Measurements from ENCODE around the gene YBX1. TPM values are rescaled to one million over a fixed set of nuclear protein-coding genes. Genes with fewer than 3 reads are reported as not detected.
"Not testable (repeated sequence)": the region's sequence is repeated elsewhere in the genome, so short reads cannot be mapped to it uniquely, and the experiment has no call there.

YBX1 gene
- total RNA-seq, 4 donors from 2014 or later = 327 to 396 (median 357) TPM

- peaks cover 33% of the 10 kb centered on the region for H3K36me3 ChIP-seq
- DNase-seq (ENCODE audit: low spot score in 2 of 2) = no peak
- H3K27me3 ChIP-seq = no peaks in the 10 kb centered on the region
- TF ChIP-seq POLR2A (IDR thresholded peaks at IDR 0.05) = no peak
- no peak for TF ChIP-seq CTCF (IDR thresholded peaks at IDR 0.05)
- TF ChIP-seq EP300 (IDR thresholded peaks at IDR 0.05) = no peak
- TF ChIP-seq POLR2AphosphoS5 (IDR thresholded peaks at IDR 0.05) = no peak
- peaks cover 2% of the 10 kb centered on the region for H3K4me1 ChIP-seq
- no peaks in the 10 kb centered on the region for H3K9me3 ChIP-seq
- 86% methylated on average over 3 of the region's 3 CpGs for WGBS
- no peak overlapping the region for H3K4me3 ChIP-seq
- no peak overlapping the region for H3K27ac ChIP-seq
These were observed 6.8 kb upstream of the YBX1 start for GRCh38 chr1:42675467-42675866.

- Histone ChIP-seq H3K4me1 (peaks cover 9% of the 10 kb centered on the region), H3K27ac (no peak overlapping the region), H3K9me3 (no peaks in the 10 kb centered on the region), H3K27me3 (no peaks in the 10 kb centered on the region), H3K36me3 (peaks cover 24% of the 10 kb centered on the region), H3K4me3 (no peak overlapping the region)
- WGBS = 90% methylated on average over 3 of the region's 3 CpGs
- no peak for TF ChIP-seq POLR2AphosphoS5 (IDR thresholded peaks at IDR 0.05)
- TF ChIP-seq CTCF (IDR thresholded peaks at IDR 0.05) = no peak
- TF ChIP-seq POLR2A (IDR thresholded peaks at IDR 0.05) = no peak
- TF ChIP-seq EP300 (IDR thresholded peaks at IDR 0.05) = no peak
- no peak for DNase-seq (ENCODE audit: low spot score in 2 of 2)
These were observed 5.6 kb upstream of the YBX1 start for GRCh38 chr1:42676534-42677087.

DNA sequence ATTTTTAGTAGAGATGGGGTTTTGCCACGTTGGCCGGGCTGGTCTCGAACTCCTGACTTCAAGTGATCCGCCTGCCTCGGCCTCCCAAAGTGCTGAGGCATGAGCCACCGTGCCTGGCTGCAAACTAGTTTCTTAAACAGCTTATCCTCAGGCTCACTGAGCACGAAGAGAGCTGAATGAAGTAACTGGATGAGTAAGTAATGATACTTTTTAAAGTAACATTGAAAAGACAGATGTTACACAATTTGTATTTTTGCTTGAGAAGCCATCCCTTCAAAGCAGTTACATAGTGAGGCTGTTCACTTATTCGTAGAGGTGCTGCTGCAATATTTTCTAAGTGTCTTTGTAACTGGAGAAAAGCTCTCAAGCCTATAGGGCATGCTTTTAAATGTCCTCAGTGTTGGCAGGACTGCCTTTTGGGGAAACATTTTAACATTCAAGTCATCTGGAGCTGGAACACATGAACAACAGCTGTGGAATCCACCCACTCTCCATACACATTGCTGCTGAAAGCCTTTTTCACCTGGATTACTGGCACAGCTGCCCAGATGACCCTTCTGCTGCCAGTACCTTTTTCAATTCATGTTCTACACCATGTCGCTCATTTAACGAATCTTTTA lies 2.7 kb upstream of the YBX1 start:
- Histone ChIP-seq H3K4me3 (no peak overlapping the region), H3K27me3 (no peaks in the 10 kb centered on the region), H3K36me3 (peaks cover 14% of the 10 kb centered on the region), H3K9me3 (no peaks in the 10 kb centered on the region), H3K27ac (no peak overlapping the region), H3K4me1 (peaks cover 22% of the 10 kb centered on the region)
- TF ChIP-seq POLR2AphosphoS5 (IDR thresholded peaks at IDR 0.05) = no peak
- no peak for TF ChIP-seq EP300 (IDR thresholded peaks at IDR 0.05)
- no peak for TF ChIP-seq POLR2A (IDR thresholded peaks at IDR 0.05)
- TF ChIP-seq CTCF (IDR thresholded peaks at IDR 0.05) = no peak
- no peak for DNase-seq (ENCODE audit: low spot score in 2 of 2)
- 76% methylated on average over 10 of the region's 10 CpGs for WGBS

- H3K4me3 ChIP-seq = no peak overlapping the region
- DNase-seq (ENCODE audit: low spot score in 2 of 2) = no peak
- TF ChIP-seq CTCF (IDR thresholded peaks at IDR 0.05) (no peak), POLR2A (IDR thresholded peaks at IDR 0.05) (no peak), EP300 (IDR thresholded peaks at IDR 0.05) (no peak), POLR2AphosphoS5 (IDR thresholded peaks at IDR 0.05) (no peak)
- 62% methylated on average over 2 of the region's 2 CpGs for WGBS
- H3K27me3 ChIP-seq = no peaks in the 10 kb centered on the region
- H3K9me3 ChIP-seq = no peaks in the 10 kb centered on the region
- H3K36me3 ChIP-seq = peaks cover 8% of the 10 kb centered on the region
- H3K4me1 ChIP-seq = peaks cover 26% of the 10 kb centered on the region
- no peak overlapping the region for H3K27ac ChIP-seq
These were observed 2.2 kb upstream of the YBX1 start for GRCh38 chr1:42680055-42680454.

DNA sequence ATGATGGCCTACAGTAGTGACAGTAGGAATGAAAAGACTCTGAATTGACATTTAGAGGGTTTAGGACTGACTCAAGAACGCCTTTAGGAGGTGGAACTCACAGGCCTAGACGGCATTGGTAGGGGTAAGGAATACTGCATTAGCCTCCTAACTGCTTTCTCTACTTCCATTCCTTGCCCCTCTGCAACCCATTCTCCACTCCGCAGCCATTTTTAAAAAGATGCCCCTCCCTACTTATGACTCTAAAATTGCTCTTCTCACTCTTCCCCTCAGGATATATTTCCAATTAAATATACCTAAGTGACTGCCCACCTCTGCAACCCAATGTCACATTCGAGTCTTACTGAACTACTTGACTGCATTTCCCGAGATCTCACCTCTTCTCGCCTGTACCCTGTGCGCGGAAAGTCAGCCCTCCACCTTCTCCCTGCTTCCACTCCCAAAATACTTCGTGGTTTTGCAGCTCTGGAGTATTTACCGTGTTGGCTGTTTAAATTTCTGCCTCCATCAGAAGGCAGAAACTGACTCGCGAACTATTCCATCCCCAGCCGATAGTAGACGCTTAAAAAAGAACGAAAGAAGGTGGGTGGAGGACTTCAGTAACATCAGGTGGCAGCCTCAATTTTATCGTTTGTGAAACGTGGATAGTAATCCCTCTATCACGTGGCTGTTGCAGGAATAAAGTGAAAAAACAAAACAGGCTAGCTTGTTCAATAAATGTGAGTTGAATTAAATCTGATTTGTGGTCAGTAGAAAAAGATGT lies 1.1 kb upstream of the YBX1 start:
- H3K4me3 ChIP-seq = peak overlapping the region; percentile 97
- no peak for TF ChIP-seq EP300 (IDR thresholded peaks at IDR 0.05)
- TF ChIP-seq POLR2AphosphoS5 (IDR thresholded peaks at IDR 0.05) = no peak
- no peak for TF ChIP-seq CTCF (IDR thresholded peaks at IDR 0.05)
- no peak for TF ChIP-seq POLR2A (IDR thresholded peaks at IDR 0.05)
- DNase-seq (ENCODE audit: low spot score in 2 of 2) = no peak
- H3K9me3 ChIP-seq = no peaks in the 10 kb centered on the region
- WGBS = 3% methylated on average over 18 of the region's 18 CpGs
- peaks cover 36% of the 10 kb centered on the region for H3K4me1 ChIP-seq
- H3K36me3 ChIP-seq = no peaks in the 10 kb centered on the region
- H3K27ac ChIP-seq = peak overlapping the region; percentile 98
- H3K27me3 ChIP-seq = no peaks in the 10 kb centered on the region

GRCh38 chr1:42682484-42682738 lies 193 bp downstream of the YBX1 start:
- Histone ChIP-seq H3K4me1 (peaks cover 49% of the 10 kb centered on the region), H3K27ac (peak overlapping the region; percentile 98), H3K4me3 (peak overlapping the region; percentile 97)
- not testable (repeated sequence) for H3K27me3 ChIP-seq; H3K9me3 ChIP-seq; DNase-seq (ENCODE audit: low spot score in 2 of 2); H3K36me3 ChIP-seq
- no CpG with 5 or more reads among the region's 33 CpGs for WGBS
